ENCODE measurements around the gene PPM1L.

Gene PPM1L

DNA sequence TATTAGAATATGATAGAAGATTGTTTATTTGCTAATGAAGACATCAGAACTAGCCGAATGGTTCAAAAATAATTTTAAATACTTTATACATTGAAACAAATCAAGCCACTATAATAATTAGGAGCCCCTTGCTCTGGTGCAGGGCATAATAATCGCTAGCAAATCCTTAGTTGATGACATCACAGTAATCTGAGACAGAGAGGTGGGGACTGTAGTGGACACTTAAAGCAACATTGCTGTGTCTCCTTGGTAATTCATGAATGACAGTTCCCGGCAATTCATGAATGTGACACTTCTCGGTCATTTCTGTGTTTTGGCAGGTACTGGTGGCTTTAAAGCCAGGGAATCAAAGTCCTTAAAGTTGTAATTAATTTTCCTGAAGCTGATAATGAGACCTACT, 114.3 kb downstream of the PPM1L start:
- no peak overlapping the region for H3K4me2 ChIP-seq (ENCODE audit: low read length)
- TF ChIP-seq, protein P1, sequence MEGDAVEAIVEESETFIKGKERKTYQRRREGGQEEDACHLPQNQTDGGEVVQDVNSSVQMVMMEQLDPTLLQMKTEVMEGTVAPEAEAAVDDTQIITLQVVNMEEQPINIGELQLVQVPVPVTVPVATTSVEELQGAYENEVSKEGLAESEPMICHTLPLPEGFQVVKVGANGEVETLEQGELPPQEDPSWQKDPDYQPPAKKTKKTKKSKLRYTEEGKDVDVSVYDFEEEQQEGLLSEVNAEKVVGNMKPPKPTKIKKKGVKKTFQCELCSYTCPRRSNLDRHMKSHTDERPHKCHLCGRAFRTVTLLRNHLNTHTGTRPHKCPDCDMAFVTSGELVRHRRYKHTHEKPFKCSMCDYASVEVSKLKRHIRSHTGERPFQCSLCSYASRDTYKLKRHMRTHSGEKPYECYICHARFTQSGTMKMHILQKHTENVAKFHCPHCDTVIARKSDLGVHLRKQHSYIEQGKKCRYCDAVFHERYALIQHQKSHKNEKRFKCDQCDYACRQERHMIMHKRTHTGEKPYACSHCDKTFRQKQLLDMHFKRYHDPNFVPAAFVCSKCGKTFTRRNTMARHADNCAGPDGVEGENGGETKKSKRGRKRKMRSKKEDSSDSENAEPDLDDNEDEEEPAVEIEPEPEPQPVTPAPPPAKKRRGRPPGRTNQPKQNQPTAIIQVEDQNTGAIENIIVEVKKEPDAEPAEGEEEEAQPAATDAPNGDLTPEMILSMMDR (IDR thresholded peaks at IDR 0.05; ENCODE audit: low read depth, low read length, poor library complexity, severe bottlenecking): no peak
- TF ChIP-seq EZH2phosphoT487 (IDR thresholded peaks at IDR 0.05; ENCODE audit: borderline replicate concordance, low read length): no peak
- no peak overlapping the region for H3K27ac ChIP-seq (ENCODE audit: low read depth, low read length)

DNA sequence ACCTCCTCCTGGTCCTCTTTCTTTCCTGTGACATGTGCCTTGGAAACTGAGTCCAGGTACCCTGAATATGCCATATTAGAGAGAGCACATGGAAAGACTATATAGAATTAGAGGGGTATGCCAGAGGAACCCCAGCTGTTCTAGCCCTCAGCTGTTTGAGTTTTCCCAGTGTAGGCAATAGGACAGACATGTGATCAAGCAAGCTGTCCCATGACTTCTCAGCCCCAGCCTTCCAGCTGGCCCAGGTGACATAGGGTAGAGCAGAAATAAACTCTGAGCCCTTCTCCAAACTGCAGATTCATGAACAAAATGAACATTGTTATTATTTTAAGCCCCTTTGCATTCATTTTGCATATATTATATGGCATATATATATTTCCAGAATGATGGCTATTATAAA, 118.7 kb downstream of the PPM1L start:
- no peak for TF ChIP-seq EZH2phosphoT487 (IDR thresholded peaks at IDR 0.05; ENCODE audit: borderline replicate concordance, low read length)
- TF ChIP-seq, protein P1 (IDR thresholded peaks at IDR 0.05; ENCODE audit: low read depth, low read length, poor library complexity, severe bottlenecking): no peak
- no peak overlapping the region for H3K27ac ChIP-seq (ENCODE audit: low read depth, low read length)
- no peak overlapping the region for H3K4me2 ChIP-seq (ENCODE audit: low read length)
- H3K36me3 ChIP-seq (ENCODE audit: control insufficient read depth, low read length): no peaks in the 10 kb centered on the region
- no peaks in the 10 kb centered on the region for H4K20me1 ChIP-seq (ENCODE audit: control insufficient read depth, insufficient read depth, low read depth, low read length)
- no peaks in the 10 kb centered on the region for H3F3A ChIP-seq (ENCODE audit: control insufficient read depth, insufficient read depth)
- H3K9me2 ChIP-seq (replicated peaks; ENCODE audit: control insufficient read depth, low read length): no peaks in the 10 kb centered on the region
- no peaks in the 10 kb centered on the region for H3K79me2 ChIP-seq (ENCODE audit: control insufficient read depth, low read length)
- no peaks in the 10 kb centered on the region for H3K9me3 ChIP-seq (ENCODE audit: control insufficient read depth, insufficient read depth, low read length)
- no peaks in the 10 kb centered on the region for H3K27me3 ChIP-seq (ENCODE audit: control insufficient read depth, low read length)
- H3K4me1 ChIP-seq (ENCODE audit: control insufficient read depth, low read length): no peaks in the 10 kb centered on the region
- H3K4me3 ChIP-seq (ENCODE audit: low read length): no peak overlapping the region

More for the DNA sequence above, 114.3 kb downstream of the PPM1L start:
- Histone ChIP-seq H3K79me2 (ENCODE audit: control insufficient read depth, low read length) (no peaks in the 10 kb centered on the region), H3K4me3 (ENCODE audit: low read length) (no peak overlapping the region), H3F3A (ENCODE audit: control insufficient read depth, insufficient read depth) (no peaks in the 10 kb centered on the region), H3K9me2 (replicated peaks; ENCODE audit: control insufficient read depth, low read length) (no peaks in the 10 kb centered on the region), H3K4me1 (ENCODE audit: control insufficient read depth, low read length) (no peaks in the 10 kb centered on the region), H3K27me3 (ENCODE audit: control insufficient read depth, low read length) (no peaks in the 10 kb centered on the region), H3K9me3 (ENCODE audit: control insufficient read depth, insufficient read depth, low read length) (no peaks in the 10 kb centered on the region), H4K20me1 (ENCODE audit: control insufficient read depth, insufficient read depth, low read depth, low read length) (no peaks in the 10 kb centered on the region), H3K36me3 (ENCODE audit: control insufficient read depth, low read length) (no peaks in the 10 kb centered on the region)

DNA sequence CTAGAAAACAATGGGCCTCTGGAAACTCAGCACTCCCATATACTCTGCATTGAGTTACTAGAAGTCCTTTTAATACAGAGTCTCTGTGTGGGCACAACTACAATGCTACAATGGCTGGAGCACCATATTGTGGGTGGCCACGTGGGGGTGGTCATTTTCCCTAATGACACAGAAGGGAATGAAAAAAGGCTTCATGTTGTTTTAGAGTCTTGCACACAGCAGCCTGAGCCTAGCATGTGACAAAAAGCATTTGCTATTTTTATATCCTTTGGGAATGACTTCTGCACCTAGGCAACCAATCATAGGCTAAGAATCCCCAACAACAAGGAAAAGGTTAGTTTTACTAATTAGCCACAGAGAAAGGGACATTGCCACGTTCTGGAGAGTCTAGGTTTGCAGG, 120.6 kb downstream of the PPM1L start:
- H3F3A ChIP-seq (ENCODE audit: control insufficient read depth, insufficient read depth): no peaks in the 10 kb centered on the region
- H3K27ac ChIP-seq (ENCODE audit: low read depth, low read length): no peak overlapping the region
- TF ChIP-seq, protein P1 (IDR thresholded peaks at IDR 0.05; ENCODE audit: low read depth, low read length, poor library complexity, severe bottlenecking): no peak
- no peak for TF ChIP-seq EZH2phosphoT487 (IDR thresholded peaks at IDR 0.05; ENCODE audit: borderline replicate concordance, low read length)
- no peaks in the 10 kb centered on the region for H4K20me1 ChIP-seq (ENCODE audit: control insufficient read depth, insufficient read depth, low read depth, low read length)
- H3K4me3 ChIP-seq (ENCODE audit: low read length): no peak overlapping the region
- no peak overlapping the region for H3K4me2 ChIP-seq (ENCODE audit: low read length)
- no peaks in the 10 kb centered on the region for H3K79me2 ChIP-seq (ENCODE audit: control insufficient read depth, low read length)
- H3K9me2 ChIP-seq (replicated peaks; ENCODE audit: control insufficient read depth, low read length): no peaks in the 10 kb centered on the region
- no peaks in the 10 kb centered on the region for H3K36me3 ChIP-seq (ENCODE audit: control insufficient read depth, low read length)
- no peaks in the 10 kb centered on the region for H3K9me3 ChIP-seq (ENCODE audit: control insufficient read depth, insufficient read depth, low read length)
- no peaks in the 10 kb centered on the region for H3K27me3 ChIP-seq (ENCODE audit: control insufficient read depth, low read length)
- H3K4me1 ChIP-seq (ENCODE audit: control insufficient read depth, low read length): no peaks in the 10 kb centered on the region

DNA sequence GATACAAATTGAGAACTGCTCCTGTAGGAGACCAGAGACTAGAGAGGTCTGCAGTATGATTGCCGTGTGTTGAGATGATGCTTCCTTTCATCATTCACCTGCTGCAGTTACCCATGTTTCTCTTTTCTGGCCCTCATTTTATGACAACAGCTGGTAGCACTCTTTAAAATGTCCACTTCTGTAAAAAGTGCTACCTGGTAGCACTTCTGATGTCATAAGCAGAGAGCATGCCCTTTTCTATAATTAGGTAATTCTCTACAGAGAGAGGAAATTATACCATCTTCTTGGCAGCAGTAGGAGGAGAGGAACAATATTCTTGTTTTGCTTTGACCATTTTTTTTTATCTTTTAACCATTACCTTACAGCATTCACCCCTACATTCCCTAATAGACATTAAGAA, 123.8 kb downstream of the PPM1L start:
- Histone ChIP-seq H3K4me3 (ENCODE audit: low read length) (no peak overlapping the region), H3F3A (ENCODE audit: control insufficient read depth, insufficient read depth) (no peaks in the 10 kb centered on the region), H4K20me1 (ENCODE audit: control insufficient read depth, insufficient read depth, low read depth, low read length) (no peaks in the 10 kb centered on the region), H3K27ac (ENCODE audit: low read depth, low read length) (no peak overlapping the region), H3K4me1 (ENCODE audit: control insufficient read depth, low read length) (no peaks in the 10 kb centered on the region), H3K36me3 (ENCODE audit: control insufficient read depth, low read length) (no peaks in the 10 kb centered on the region), H3K9me3 (ENCODE audit: control insufficient read depth, insufficient read depth, low read length) (no peaks in the 10 kb centered on the region), H3K27me3 (ENCODE audit: control insufficient read depth, low read length) (no peaks in the 10 kb centered on the region), H3K79me2 (ENCODE audit: control insufficient read depth, low read length) (no peaks in the 10 kb centered on the region), H3K4me2 (ENCODE audit: low read length) (no peak overlapping the region), H3K9me2 (replicated peaks; ENCODE audit: control insufficient read depth, low read length) (no peaks in the 10 kb centered on the region)
- TF ChIP-seq, protein P1 (IDR thresholded peaks at IDR 0.05; ENCODE audit: low read depth, low read length, poor library complexity, severe bottlenecking): no peak
- TF ChIP-seq EZH2phosphoT487 (IDR thresholded peaks at IDR 0.05; ENCODE audit: borderline replicate concordance, low read length): no peak
